ENCODE data around the gene PFDN5. TPM values are rescaled to one million over a fixed set of nuclear protein-coding genes. Genes with fewer than 3 reads are reported as not detected.

The PFDN5 gene
- total RNA-seq, result 100 to 1,000 TPM; 322 to 403 TPM
- polyA plus RNA-seq (2013, experiment 1 of 2), result 489 TPM
- 482 TPM for polyA plus RNA-seq (2013, experiment 2 of 2)
- long read RNA-seq, experiment 1, transcript PFDN5-203 (4 exons, 478 nt), result minor isoform, 16 of 164 reads
- long read RNA-seq, experiment 1, transcript PFDN5-214 (6 exons, 847 nt), result major isoform, 110 of 164 reads
- long read RNA-seq, experiment 1, partial matches to known transcripts, result 2 of 164 reads
- long read RNA-seq, experiment 1, other reads (novel, unspliced or antisense), result 31 of 164 reads
- long read RNA-seq, experiment 2, transcript PFDN5-203 (4 exons, 478 nt), result minor isoform, 14 of 182 reads
- long read RNA-seq, experiment 2, transcript PFDN5-214 (6 exons, 847 nt), result major isoform, 149 of 182 reads
- long read RNA-seq, experiment 2, partial matches to known transcripts, result 1 of 182 reads
- long read RNA-seq, experiment 2, other reads (novel, unspliced or antisense), result 11 of 182 reads
- long read RNA-seq, experiment 3, transcript PFDN5-214 (6 exons, 847 nt), result major isoform, 97 of 130 reads
- long read RNA-seq, experiment 3, partial matches to known transcripts, result 0 of 130 reads
- long read RNA-seq, experiment 3, other reads (novel, unspliced or antisense), result 21 of 130 reads
- long read RNA-seq, experiment 4, partial matches to known transcripts, result 0 of 11 reads
- long read RNA-seq, experiment 4, other reads (novel, unspliced or antisense), result 10 of 11 reads

GRCh38 chr12:53295070-53295890, at the start of gene PFDN5:
TSS of gene PFDN5 (plus strand) at chr12:53295542. CDS start at chr12:53295568, 26 bp downstream.
- H3K4me1 Mint-ChIP-seq, result peaks cover 11% of the 10 kb centered on the region
- Histone ChIP-seq H3K27ac (ENCODE audit: low read depth, low read length) (peak within 1 kb of the TSS; percentile 71), H3K4me3 (ENCODE audit: low read length) (peak within 1 kb of the TSS; percentile 98), H3K9ac (ENCODE audit: extremely low read depth, low read length, poor library complexity, severe bottlenecking) (peak within 1 kb of the TSS; percentile 81), H3K4me1 (ENCODE audit: control insufficient read depth, insufficient read depth, low read length) (peaks cover under 1% of the 10 kb centered on the region), H3K27me3 (ENCODE audit: control insufficient read depth, insufficient read depth, low read length, poor library complexity, severe bottlenecking) (no peaks in the 10 kb centered on the region), H3K9me3 (ENCODE audit: control insufficient read depth, low read length) (no peaks in the 10 kb centered on the region), H3K36me3 (ENCODE audit: control insufficient read depth, insufficient read depth, low read length) (peaks cover 39% of the 10 kb centered on the region)
- H3K27me3 Mint-ChIP-seq (ENCODE audit: insufficient read depth), result no peaks in the 10 kb centered on the region
- no peaks in the 10 kb centered on the region for H3K9me3 Mint-ChIP-seq
- DNase-seq, result peak; percentile 98
- H3K4me3 Mint-ChIP-seq, result peak within 1 kb of the TSS; percentile 99
- H3K27ac Mint-ChIP-seq, result peak within 1 kb of the TSS; percentile 97
- TF ChIP-seq CTCF (conservative IDR thresholded peaks at IDR 0.05), result no peak
- 5 to 6% methylated on average over 23 to 42 of the region's 42 CpGs for WGBS, 2 experiments (ENCODE audit: insufficient coverage in 1 of 2, insufficient read length in 1 of 2)
- H3K36me3 Mint-ChIP-seq (ENCODE audit: low read depth), result peaks cover 40% of the 10 kb centered on the region

- Histone ChIP-seq H3K36me3 (ENCODE audit: control insufficient read depth, insufficient read depth, low read length) (peaks cover 11% of the 10 kb centered on the region), H3K9me3 (ENCODE audit: control insufficient read depth, low read length) (no peaks in the 10 kb centered on the region), H3K4me1 (ENCODE audit: control insufficient read depth, insufficient read depth, low read length) (peaks cover 3% of the 10 kb centered on the region), H3K9ac (ENCODE audit: extremely low read depth, low read length, poor library complexity, severe bottlenecking) (peak overlapping the region; percentile 63), H3K4me3 (ENCODE audit: low read length) (peak overlapping the region; percentile 86), H3K27me3 (ENCODE audit: control insufficient read depth, insufficient read depth, low read length, poor library complexity, severe bottlenecking) (no peaks in the 10 kb centered on the region), H3K27ac (ENCODE audit: low read depth, low read length) (peak overlapping the region; percentile 64)
- DNase-seq, result peak; percentile 98
- Mint-ChIP-seq H3K4me1 (peaks cover 14% of the 10 kb centered on the region), H3K27me3 (ENCODE audit: insufficient read depth) (peaks cover 2% of the 10 kb centered on the region), H3K27ac (peak overlapping the region; percentile 99), H3K4me3 (peak overlapping the region; percentile 87), H3K36me3 (ENCODE audit: low read depth) (peaks cover 11% of the 10 kb centered on the region), H3K9me3 (no peaks in the 10 kb centered on the region)
- WGBS, 2 experiments (ENCODE audit: insufficient coverage in 1 of 2, insufficient read length in 1 of 2), result 1 to 4% methylated on average over 11 to 51 of the region's 51 CpGs
- TF ChIP-seq CTCF (conservative IDR thresholded peaks at IDR 0.05), result peak; percentile 62
These were observed 43.6 kb upstream of the PFDN5 start for GRCh38 chr12:53251477-53252348.
